Gastrocnemius medialis (tissue), 4 donors: Measurements from ENCODE around the gene DPH2. TPM values are rescaled to one million over a fixed set of nuclear protein-coding genes. Genes with fewer than 3 reads are reported as not detected.

Experiments used
- ATAC-seq, 2 donors: fragments of 150-250 bp; one replicate each; pipeline ENCODE4 v1.9.1; 2016
- DNase-seq, 2 donors: peaks; one replicate each; pipeline ENCODE4 v3.0.0-alpha.2; 2019
- H3K27ac ChIP-seq, 4 donors: fragments of 200-600 bp; sonication (generic); 1 replicate in 1 of 4; 2 replicates in 3 of 4; pipeline ENCODE4 v1.5.1; 2016 to 2018; ENCODE audit warnings: mild to moderate bottlenecking in 2 of 4, moderate library complexity in 1 of 4
- H3K27me3 ChIP-seq, 3 donors: fragments of 200-600 bp; sonication (generic) in 2 of 3; 1 replicate in 1 of 3; 2 replicates in 2 of 3; pipeline versions ENCODE4 v1.5.1 to v1.6.0; 2016 to 2019; ENCODE audit warnings: mild to moderate bottlenecking in 1 of 3, moderate library complexity in 1 of 3
- H3K36me3 ChIP-seq, 2 donors: fragments of 200-600 bp; sonication (generic) in 1 of 2; one replicate each; pipeline ENCODE4 v1.5.1; 2017 to 2018
- H3K4me1 ChIP-seq, 2 donors: fragments of 200-600 bp; sonication (generic) in 1 of 2; one replicate each; pipeline ENCODE4 v1.5.1; 2016 to 2017; ENCODE audit warnings: mild to moderate bottlenecking in 2 of 2
- H3K4me3 ChIP-seq, 4 donors: fragments of 200-600 bp; sonication (generic) in 3 of 4; 1 replicate in 1 of 4; 2 replicates in 3 of 4; pipeline ENCODE4 v1.5.1; 2016 to 2019; ENCODE audit warnings: mild to moderate bottlenecking in 2 of 4
- H3K9me3 ChIP-seq, 3 donors: fragments of 200-600 bp; sonication (generic) in 2 of 3; 1 replicate in 1 of 3; 2 replicates in 2 of 3; pipeline ENCODE4 v1.5.1; 2016 to 2019
- POLR2A ChIP-seq, 2 donors: fragments of 450-650 bp; IDR thresholded peaks; one replicate each; pipeline ENCODE4 v1.6.1; 2017; ENCODE audit warnings: antibody characterized with exemption in 2 of 2, mild to moderate bottlenecking in 2 of 2, moderate library complexity in 2 of 2
- in situ Hi-C, 4 donors: fragments of 200-750 bp; cut with MboI; loops; one replicate each; pipeline versions ENCODE4 v1.15.0 to v1.8.0; 2017; ENCODE audit warnings: low sequenced_read_pairs in 4 of 4
- intact Hi-C: fragments of 100-400 bp; cut with DNase I; formaldehyde crosslinking; loops from one replicate; pipeline ENCODE4 v1.15.1; 2023; ENCODE audit warnings: low total_unique reads
- total RNA-seq, 4 donors: library from RNA; depleted of rRNA; stranded (reverse); fragments of >200 nt; gene quantifications; one replicate each; pipeline versions ENCODE4 v1.1.0 to v1.2.3, GENCODE V29; 2016
- TF ChIP-seq, protein P1 (sequence below), 5 experiments: fragments of 450-650 bp in 3 of 5; fragments of 200-600 bp in 2 of 5; sonication (generic) in 2 of 5; IDR thresholded peaks in 4 of 5; conservative IDR thresholded peaks in 1 of 5; 1 replicate in 4 of 5; 2 replicates in 1 of 5; pipeline ENCODE4 v1.5.1; 2016 to 2019; ENCODE audit warnings: antibody characterized with exemption in 5 of 5, mild to moderate bottlenecking in 3 of 5, moderate library complexity in 3 of 5

DPH2 gene
- total RNA-seq, 4 donors from 2014 or later: 53.1 to 68.3 (median 55.3) TPM

DNA sequence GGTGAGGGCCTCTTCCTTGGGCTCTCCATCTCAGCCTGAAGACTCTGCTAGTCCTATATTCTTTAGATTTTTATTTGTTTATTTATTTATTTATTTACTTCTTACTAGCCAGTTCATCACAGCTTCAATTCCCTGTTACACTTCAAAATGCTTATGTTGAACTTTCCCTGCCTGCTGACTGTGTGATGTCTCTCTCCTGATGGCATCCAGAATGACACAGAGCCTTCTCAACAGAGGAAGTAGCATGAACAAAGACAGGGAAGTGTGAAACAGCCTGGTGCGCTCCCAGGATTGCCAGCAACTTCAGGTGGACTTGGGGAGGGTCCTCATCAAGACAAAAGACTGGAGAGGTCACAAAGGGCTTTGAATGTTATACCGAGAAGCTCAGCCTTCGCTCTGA, 27.4 kb upstream of the DPH2 start:
- Histone ChIP-seq H3K27me3 (no peaks in the 10 kb centered on the region), H3K27ac (no peak overlapping the region), H3K4me1 (peaks cover 24 to 25% of the 10 kb centered on the region in 2 donors), H3K9me3 (no peaks in the 10 kb centered on the region), H3K4me3 (no peak overlapping the region), H3K36me3 (no peaks in the 10 kb centered on the region)
- TF ChIP-seq, protein P1, sequence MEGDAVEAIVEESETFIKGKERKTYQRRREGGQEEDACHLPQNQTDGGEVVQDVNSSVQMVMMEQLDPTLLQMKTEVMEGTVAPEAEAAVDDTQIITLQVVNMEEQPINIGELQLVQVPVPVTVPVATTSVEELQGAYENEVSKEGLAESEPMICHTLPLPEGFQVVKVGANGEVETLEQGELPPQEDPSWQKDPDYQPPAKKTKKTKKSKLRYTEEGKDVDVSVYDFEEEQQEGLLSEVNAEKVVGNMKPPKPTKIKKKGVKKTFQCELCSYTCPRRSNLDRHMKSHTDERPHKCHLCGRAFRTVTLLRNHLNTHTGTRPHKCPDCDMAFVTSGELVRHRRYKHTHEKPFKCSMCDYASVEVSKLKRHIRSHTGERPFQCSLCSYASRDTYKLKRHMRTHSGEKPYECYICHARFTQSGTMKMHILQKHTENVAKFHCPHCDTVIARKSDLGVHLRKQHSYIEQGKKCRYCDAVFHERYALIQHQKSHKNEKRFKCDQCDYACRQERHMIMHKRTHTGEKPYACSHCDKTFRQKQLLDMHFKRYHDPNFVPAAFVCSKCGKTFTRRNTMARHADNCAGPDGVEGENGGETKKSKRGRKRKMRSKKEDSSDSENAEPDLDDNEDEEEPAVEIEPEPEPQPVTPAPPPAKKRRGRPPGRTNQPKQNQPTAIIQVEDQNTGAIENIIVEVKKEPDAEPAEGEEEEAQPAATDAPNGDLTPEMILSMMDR (IDR thresholded peaks at IDR 0.05 in 4 of 5, conservative IDR thresholded peaks at IDR 0.05 in 1 of 5): no peak
- TF ChIP-seq POLR2A (IDR thresholded peaks at IDR 0.05): no peak
- DNase-seq (no peak), ATAC-seq (no peak)
- intact Hi-C loops (no loop called here), in situ Hi-C loops (loop anchor here in 2 of 4 donors (25.0 kb wide), 1 partner anchor 405 kb away; the partner anchor contains the start of gene PTPRF (in 2 of the 2))

DNA sequence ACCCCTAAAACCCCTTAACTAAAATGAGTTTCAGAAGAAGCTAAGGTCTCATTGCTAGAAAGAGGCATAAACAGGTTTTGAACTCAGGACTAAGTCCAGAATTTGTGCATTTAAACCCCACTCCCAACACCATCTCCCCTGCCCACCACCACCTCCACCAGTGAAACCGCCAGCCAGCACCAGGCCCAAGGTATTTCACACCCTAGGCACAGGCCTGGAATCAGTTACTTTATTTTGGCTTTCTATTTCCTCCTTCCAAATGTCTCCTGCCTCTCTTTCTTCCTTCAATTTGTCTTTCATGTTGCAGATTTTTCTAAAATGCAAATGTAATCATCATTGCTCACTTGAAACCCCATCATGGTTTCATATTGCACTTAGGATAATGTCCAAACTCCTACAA, 24.9 kb upstream of the DPH2 start:
- ATAC-seq (no peak), DNase-seq (no peak)
- in situ Hi-C loops (loop anchor here in 2 of 4 donors (25.0 kb wide), 1 partner anchor 408 kb away; the partner anchor contains the start of gene PTPRF (in 2 of the 2)), intact Hi-C loops (loop anchor here (5.0 kb wide), 2 partner anchors 83 to 238 kb away; partner anchors contain the start of gene ST3GAL3)
- no peak overlapping the region for H3K27ac ChIP-seq
- peaks cover 0 to 6% of the 10 kb centered on the region in 2 donors for H3K36me3 ChIP-seq
- H3K4me1 ChIP-seq: peaks cover 36 to 39% of the 10 kb centered on the region in 2 donors
- H3K4me3 ChIP-seq: no peak overlapping the region
- no peaks in the 10 kb centered on the region for H3K9me3 ChIP-seq
- TF ChIP-seq POLR2A (IDR thresholded peaks at IDR 0.05): no peak
- TF ChIP-seq, protein P1 (IDR thresholded peaks at IDR 0.05 in 4 of 5, conservative IDR thresholded peaks at IDR 0.05 in 1 of 5): no peak
- no peaks in the 10 kb centered on the region for H3K27me3 ChIP-seq

DNA sequence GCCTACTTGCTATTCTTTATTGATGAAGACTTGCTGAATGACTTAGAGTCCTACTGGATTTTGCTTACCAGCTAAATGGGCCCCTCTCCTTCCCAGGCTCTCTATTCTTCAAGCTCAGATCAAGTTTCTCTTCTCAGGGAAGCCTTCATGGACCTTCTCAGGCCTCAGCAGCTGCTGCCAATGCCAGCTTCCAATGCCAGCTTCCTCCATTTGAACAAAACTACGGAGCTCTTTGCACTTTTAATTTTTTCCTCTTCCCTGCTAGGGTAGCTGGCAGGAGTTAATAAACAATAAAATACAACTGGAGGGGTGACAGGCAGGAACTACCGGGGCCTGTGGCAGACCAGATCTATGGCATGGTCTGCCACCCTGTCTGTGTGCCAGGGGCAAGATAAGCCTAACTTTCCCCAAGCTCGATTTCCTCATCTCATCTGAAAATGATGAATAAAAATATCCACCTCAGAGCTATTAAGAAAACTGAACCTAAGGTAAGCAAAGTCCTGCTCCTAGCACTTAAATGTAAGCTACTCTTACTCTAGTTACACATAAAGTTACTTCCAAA, 24.1 kb upstream of the DPH2 start:
- peak overlapping the region; percentile 90 to 97 (median 94) for H3K27ac ChIP-seq
- H3K36me3 ChIP-seq: peaks cover 0 to 12% of the 10 kb centered on the region in 2 donors
- TF ChIP-seq POLR2A (IDR thresholded peaks at IDR 0.05): no peak
- TF ChIP-seq, protein P1 (IDR thresholded peaks at IDR 0.05 in 4 of 5, conservative IDR thresholded peaks at IDR 0.05 in 1 of 5): no peak
- no peak for ATAC-seq
- no peaks in the 10 kb centered on the region for H3K9me3 ChIP-seq
- no peak for DNase-seq
- peaks cover 45 to 48% of the 10 kb centered on the region in 2 donors for H3K4me1 ChIP-seq
- peak overlapping the region; percentile 73 to 85 (median 80) for H3K4me3 ChIP-seq
- H3K27me3 ChIP-seq: no peaks in the 10 kb centered on the region
- intact Hi-C loops: loop anchor here (1.0 to 5.0 kb wide), 6 partner anchors 24 to 238 kb away; partner anchors contain the start of genes ATP6V0B and ST3GAL3
- in situ Hi-C loops: loop anchor here in 2 of 4 donors (25.0 kb wide), 1 partner anchor 408 kb away; the partner anchor contains the start of gene PTPRF (in 2 of the 2)

DNA sequence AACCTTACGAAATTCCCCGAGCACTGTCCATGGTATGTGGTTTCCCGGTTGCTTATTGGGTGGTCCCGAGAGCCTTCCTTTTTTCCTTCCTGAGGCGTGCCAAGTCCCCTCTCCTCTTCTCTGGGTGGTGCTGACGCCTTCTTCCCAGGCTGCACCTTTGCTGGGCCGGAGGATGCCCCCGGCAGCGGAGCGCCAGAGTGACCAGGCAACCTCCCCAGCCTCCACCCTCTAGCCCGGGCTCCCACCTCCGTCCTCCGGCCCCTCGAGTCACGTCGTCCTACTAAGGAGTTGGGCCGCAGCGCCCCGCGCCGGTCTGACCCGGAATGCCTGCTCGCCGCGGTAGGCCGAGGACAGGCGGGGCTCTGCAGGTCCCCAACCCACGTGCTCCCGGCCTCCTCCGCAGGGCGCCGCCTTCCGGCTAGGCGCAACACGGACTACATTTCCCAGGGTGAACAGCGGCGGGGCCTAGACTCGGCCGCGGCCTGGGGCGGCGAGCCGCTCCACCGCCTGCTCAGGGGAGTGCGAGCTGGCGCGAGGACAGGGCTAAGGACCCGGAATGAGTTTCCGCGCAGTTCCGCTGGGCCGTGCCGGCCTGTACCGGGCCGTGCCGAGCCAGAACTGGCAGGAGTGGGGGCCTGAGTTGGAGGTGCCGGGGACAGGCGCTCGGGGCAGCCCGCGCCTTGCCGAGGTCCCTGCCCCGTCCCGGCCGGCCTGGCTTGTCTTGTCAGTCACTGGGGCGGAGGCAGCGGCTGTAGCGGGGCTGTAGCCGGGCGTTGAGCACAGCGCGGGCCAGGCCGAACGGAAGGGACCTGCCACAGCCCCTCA, 23.4 kb upstream of the DPH2 start, which contains the start of gene IPO13:
IPO13 (plus strand) TSS at position 715 of the 825 bp plus-strand sequence. CDS start 651 bp downstream, outside the sequence.
- peaks cover 52 to 55% of the 10 kb centered on the region in 2 donors for H3K4me1 ChIP-seq
- in situ Hi-C loops (loop anchor here in 2 of 4 donors (25.0 kb wide), 1 partner anchor 409 kb away; the partner anchor contains the start of gene PTPRF (in 2 of the 2)), intact Hi-C loops (loop anchor here (1.0 to 5.0 kb wide), 6 partner anchors 23 to 239 kb away; partner anchors contain the start of genes ATP6V0B and ST3GAL3)
- peak within 1 kb of the TSS; percentile 73 to 85 (median 80) for H3K4me3 ChIP-seq
- peak; percentile 90 to 96 for TF ChIP-seq POLR2A (IDR thresholded peaks at IDR 0.05)
- TF ChIP-seq, protein P1 (IDR thresholded peaks at IDR 0.05 in 4 of 5, conservative IDR thresholded peaks at IDR 0.05 in 1 of 5): peak; percentile 67 to 88 (median 85)
- peak within 1 kb of the TSS; percentile 90 to 97 (median 94) for H3K27ac ChIP-seq
- peak; percentile 95 to 97 for DNase-seq
- peak; percentile 80 for ATAC-seq
- no peaks in the 10 kb centered on the region for H3K27me3 ChIP-seq
- peaks cover 0 to 12% of the 10 kb centered on the region in 2 donors for H3K36me3 ChIP-seq
- H3K9me3 ChIP-seq: no peaks in the 10 kb centered on the region
